ENCODE measurements around the gene AP2A2.

DNA sequence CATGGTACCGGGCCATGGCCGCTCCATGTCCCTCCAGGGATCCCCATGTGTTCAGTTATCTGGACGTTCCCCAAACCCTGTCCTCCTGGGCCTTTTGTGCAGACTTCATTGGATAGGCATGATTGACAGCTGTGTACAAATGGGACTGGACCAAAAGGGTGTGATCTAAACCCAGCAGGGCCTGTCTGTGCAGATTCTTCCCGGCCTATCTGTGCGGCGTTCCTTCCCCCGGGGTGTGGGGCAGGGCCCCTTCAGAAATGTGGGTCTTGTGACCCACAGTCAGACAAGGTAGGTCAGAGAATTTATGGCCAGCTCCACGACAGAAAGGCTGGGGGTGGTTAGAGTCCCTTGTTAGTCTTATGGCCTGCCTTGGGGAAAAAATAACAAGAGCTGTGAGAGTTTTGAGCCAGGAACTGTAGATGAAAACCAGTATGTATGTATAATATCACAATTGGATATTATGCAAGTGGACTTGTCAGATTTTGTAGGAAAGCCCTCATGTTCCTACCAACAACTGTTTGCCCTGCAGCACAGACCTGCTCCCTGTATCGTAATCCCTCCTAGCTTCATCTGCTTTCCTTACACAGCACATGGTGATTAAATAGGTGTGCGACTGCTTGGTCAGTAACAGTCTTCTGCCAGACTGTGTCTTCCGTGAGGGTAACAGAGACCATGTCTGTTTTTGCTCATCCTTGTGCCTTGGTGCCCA, 31.7 kb downstream of the AP2A2 start:
- TF ChIP-seq GATA2 (IDR thresholded peaks at IDR 0.05; ENCODE audit: low read depth, low read length) (no peak), GATA3 (IDR thresholded peaks at IDR 0.05; ENCODE audit: low read depth, low read length) (no peak)

Data from SH-SY5Y (cell line).